A549 (cell line): ENCODE measurements around the gene NPLOC4. TPM values are rescaled to one million over a fixed set of nuclear protein-coding genes. Genes with fewer than 3 reads are reported as not detected.
A peak's percentile ranks its signal among the peaks of the same experiment; 100 is the strongest.

Source experiments
- ATAC-seq, 2 experiments: fragments of 200-7000 bp in 1 of 2; fragments of >200 bp in 1 of 2; cut with Nextera tagmentation in 1 of 2; cut with Tn5 transposase in 1 of 2; 3 replicates each; pipeline versions ENCODE4 v1.8.0 to v1.9.1; 2018 to 2020; ENCODE audit warnings: mild to moderate bottlenecking in 1 of 2, moderate library complexity in 1 of 2
- CTCF ChIA-PET: fragments of 300-600 bp; sonication (Branson Sonifier 250); formaldehyde crosslinking; extraction: SDS; loops from one replicate; lab custom pipeline; 2021; ENCODE audit warnings: antibody characterized with exemption, inconsistent platforms; lab: Yijun Ruan, JAX
- POLR2A ChIA-PET: fragments of 350-600 bp; formaldehyde crosslinking; extraction: SDS; loops from one replicate; lab custom pipeline; 2021; ENCODE audit warnings: antibody characterized with exemption, inconsistent platforms; lab: Yijun Ruan, JAX
- DNase-seq, 2 experiments: peaks; one replicate each; pipeline versions ENCODE4 v3.0.0 to v3.0.0-alpha.2; 2011 to 2016; ENCODE audit warnings: low read depth in 1 of 2, low spot score in 1 of 2
- FAIRE-seq: peaks from 2 replicates; lab custom pipeline; 2011; peaks lifted over from hg19 to GRCh38; lab: Jason Lieb, UNC
- H3K27ac ChIP-seq, 2 experiments: fragments of >200 bp; sonication (Bioruptor Twin); formaldehyde crosslinking; 3 replicates each; pipeline ENCODE4 v1.5.1; 2016 to 2017
- H3K4me1 ChIP-seq: fragments of >200 bp; sonication (Bioruptor Twin); formaldehyde crosslinking; 3 replicates; pipeline ENCODE4 v1.6.1; 2016
- H3K4me2 ChIP-seq: fragments of >200 bp; sonication (Bioruptor Twin); formaldehyde crosslinking; 3 replicates; pipeline ENCODE4 v1.6.1; 2016
- H3K4me3 ChIP-seq: fragments of >200 bp; sonication (Bioruptor Twin); formaldehyde crosslinking; 3 replicates; pipeline ENCODE4 v1.5.1; 2016
- H3K9me3 ChIP-seq: fragments of >200 bp; sonication (Bioruptor Twin); formaldehyde crosslinking; 3 replicates; pipeline ENCODE4 v1.6.1; 2016
- ATOH8 ChIP-seq: fragments of 250-450 bp; sonication (Bioruptor Pico); IDR thresholded peaks from 2 replicates; pipeline ENCODE4 v1.5.0; 2020; ENCODE audit warnings: low read depth, mild to moderate bottlenecking, moderate library complexity
- CBX2 ChIP-seq: fragments of 200-600 bp; sonication (generic); IDR thresholded peaks from 2 replicates; pipeline ENCODE4 v1.6.1; 2016; ENCODE audit warnings: low read depth, mild to moderate bottlenecking, borderline replicate concordance
- CHD4 ChIP-seq: fragments of 200-600 bp; sonication (generic); IDR thresholded peaks from 2 replicates; pipeline ENCODE4 v1.6.1; 2016; ENCODE audit warnings: antibody characterized with exemption, mild to moderate bottlenecking, borderline replicate concordance
- EP300 ChIP-seq, 2 experiments: fragments of >200 bp; sonication (Bioruptor Twin); formaldehyde crosslinking; IDR thresholded peaks; 2 replicates in 1 of 2; 3 replicates in 1 of 2; pipeline ENCODE4 v1.6.1; 2016 to 2017
- ESRRA ChIP-seq: fragments of 150-350 bp; IDR thresholded peaks from 2 replicates; pipeline ENCODE4 v1.6.1; 2014; ENCODE audit warnings: mild to moderate bottlenecking, low read length, borderline replicate concordance
- FOXS1 ChIP-seq: fragments of 250-450 bp; sonication (Bioruptor Pico); IDR thresholded peaks from 2 replicates; pipeline ENCODE4 v1.5.0; 2020; ENCODE audit warnings: mild to moderate bottlenecking, moderate library complexity
- HDAC2 ChIP-seq: fragments of 200-600 bp; sonication (generic); IDR thresholded peaks from 2 replicates; pipeline ENCODE4 v1.6.1; 2016
- HES2 ChIP-seq: fragments of >200 bp; sonication (Bioruptor Twin); formaldehyde crosslinking; IDR thresholded peaks from 2 replicates; pipeline ENCODE4 v1.6.1; 2016
- HEYL ChIP-seq: fragments of 250-450 bp; sonication (Bioruptor Pico); IDR thresholded peaks from 2 replicates; pipeline ENCODE4 v1.8.0; 2021; ENCODE audit warnings: mild to moderate bottlenecking, moderate library complexity
- HOXB13 ChIP-seq: fragments of 250-450 bp; sonication (Bioruptor Pico); IDR thresholded peaks from 2 replicates; pipeline ENCODE4 v1.5.0; 2020; ENCODE audit warnings: low read depth, mild to moderate bottlenecking, moderate library complexity
- KDM5A ChIP-seq: fragments of 200-600 bp; sonication (generic); IDR thresholded peaks from 2 replicates; pipeline ENCODE4 v1.6.1; 2016; ENCODE audit warnings: antibody characterized with exemption, mild to moderate bottlenecking
- MYC ChIP-seq: IDR thresholded peaks from 2 replicates; pipeline ENCODE4 v1.6.1; 2012; ENCODE audit warnings: mild to moderate bottlenecking, inconsistent platforms, low read length, improper control_type of control experiment, borderline replicate concordance
- POLR2A ChIP-seq: IDR thresholded peaks from 2 replicates; pipeline ENCODE4 v1.6.1; 2012; ENCODE audit warnings: mild to moderate bottlenecking, low read length
- RAD21 ChIP-seq, 2 experiments: fragments of >200 bp in 1 of 2; sonication (Bioruptor Twin) in 1 of 2; formaldehyde crosslinking in 1 of 2; IDR thresholded peaks in 1 of 2; conservative IDR thresholded peaks in 1 of 2; 2 replicates in 1 of 2; 3 replicates in 1 of 2; pipeline ENCODE4 v1.6.1; 2012 to 2018; ENCODE audit warnings: inconsistent platforms in 1 of 2
- RCOR1 ChIP-seq: fragments of 150-350 bp; IDR thresholded peaks from 2 replicates; pipeline ENCODE4 v1.6.1; 2014; ENCODE audit warnings: antibody characterized with exemption, low read length, low read depth
- SMC3 ChIP-seq: fragments of >200 bp; sonication (Bioruptor Twin); formaldehyde crosslinking; IDR thresholded peaks from 3 replicates; pipeline ENCODE4 v1.6.1; 2018; ENCODE audit warnings: inconsistent platforms
- SREBF2 ChIP-seq: fragments of 450-650 bp; IDR thresholded peaks from 2 replicates; pipeline ENCODE4 v1.6.1; 2014; ENCODE audit warnings: mild to moderate bottlenecking, moderate library complexity
- WGBS: methylation state at CpG from one replicate; pipeline ENCODE4 v1.1.6; 2017; ENCODE audit errors: missing lambda C conversion rate; 5-methylcytosine and 5-hydroxymethylcytosine counted together
- polyA plus RNA-seq, 4 experiments: library from polyadenylated mRNA; depleted of rRNA in 3 of 4; stranded (reverse); fragments of >200 nt; fragmentation: RNase III in 1 of 4; extraction: RNeasy Plus Mini Kit Qiagen cat#74134 plus additional on column Dnase treatment in 1 of 4; gene quantifications; 2 replicates in 3 of 4; 3 replicates in 1 of 4; pipeline ENCODE4 v1.2.3, GENCODE V29; 2011 to 2017
- TF ChIP-seq, protein P1 (sequence below): IDR thresholded peaks from 2 replicates; pipeline ENCODE4 v1.6.1; 2012

NPLOC4 gene
- polyA plus RNA-seq, 2 of the 4 experiments (the other 2 are of a cell fraction) = 98.5 to 101 TPM

DNA sequence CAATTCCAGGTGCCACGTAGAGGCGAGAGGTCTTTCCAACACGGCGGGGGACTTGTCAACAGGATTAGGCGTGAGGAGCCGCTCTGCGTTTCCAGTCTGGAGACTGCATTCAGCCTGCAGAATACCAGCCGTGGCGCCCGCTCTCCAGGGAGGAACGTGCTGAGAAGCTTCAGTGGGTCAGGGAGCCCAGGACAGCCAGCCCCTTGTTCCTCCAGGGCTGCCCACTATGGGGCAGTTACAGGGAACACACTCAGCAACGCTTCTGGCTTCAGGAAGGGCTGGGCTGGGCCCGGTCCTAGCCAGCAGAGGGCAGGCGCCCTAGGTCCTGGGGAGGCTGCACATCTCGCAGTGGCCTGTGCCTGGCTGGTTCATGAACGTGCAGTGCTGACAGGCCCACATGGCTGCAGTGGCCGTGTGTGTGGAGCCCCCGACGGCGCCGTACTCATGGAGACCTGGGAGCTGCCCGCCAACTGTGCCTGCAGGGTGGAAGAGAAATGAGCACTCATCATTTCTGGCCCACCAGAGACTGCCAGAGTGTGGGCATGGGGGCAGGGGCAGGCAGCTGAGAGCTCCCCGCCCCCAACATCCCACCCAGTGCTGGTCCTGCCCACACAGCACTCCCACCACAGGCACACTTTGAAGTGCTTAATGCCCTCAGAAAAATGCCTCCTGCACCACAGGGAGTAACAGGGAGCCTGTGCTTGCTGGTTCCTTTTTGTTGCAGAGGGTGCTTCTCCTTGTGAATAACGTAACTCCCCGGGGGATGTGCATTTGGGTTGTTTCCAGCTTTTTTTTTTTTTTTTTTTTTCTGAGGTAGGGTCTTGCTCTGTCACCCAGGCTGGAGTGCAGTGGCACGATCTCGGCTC, 77.7 kb downstream of the NPLOC4 start (continued):
- TF ChIP-seq, protein P1, sequence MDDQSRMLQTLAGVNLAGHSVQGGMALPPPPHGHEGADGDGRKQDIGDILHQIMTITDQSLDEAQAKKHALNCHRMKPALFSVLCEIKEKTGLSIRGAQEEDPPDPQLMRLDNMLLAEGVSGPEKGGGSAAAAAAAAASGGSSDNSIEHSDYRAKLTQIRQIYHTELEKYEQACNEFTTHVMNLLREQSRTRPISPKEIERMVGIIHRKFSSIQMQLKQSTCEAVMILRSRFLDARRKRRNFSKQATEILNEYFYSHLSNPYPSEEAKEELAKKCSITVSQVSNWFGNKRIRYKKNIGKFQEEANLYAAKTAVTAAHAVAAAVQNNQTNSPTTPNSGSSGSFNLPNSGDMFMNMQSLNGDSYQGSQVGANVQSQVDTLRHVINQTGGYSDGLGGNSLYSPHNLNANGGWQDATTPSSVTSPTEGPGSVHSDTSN = no peak
- TF ChIP-seq SMC3 (peak; percentile 91), HOXB13 (no peak)

DNA sequence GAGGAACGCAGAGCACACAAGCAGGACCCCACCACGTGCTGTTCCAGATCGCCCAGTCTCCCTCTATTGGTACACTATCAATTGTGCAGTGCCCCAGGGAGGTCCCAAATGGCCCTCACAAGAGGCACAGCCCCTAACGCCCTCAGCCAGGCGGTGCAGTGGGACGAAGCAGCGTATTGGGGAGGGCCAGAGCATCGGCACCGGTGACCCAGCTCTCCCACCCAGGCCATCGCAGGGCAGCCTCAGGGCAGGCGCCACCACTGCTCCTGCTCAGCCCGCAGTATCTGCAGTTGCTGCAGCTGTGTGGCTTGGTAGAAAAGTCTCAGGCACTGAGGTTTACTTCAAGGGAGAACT, 78.8 kb downstream of the NPLOC4 start:
- no peak overlapping the region for H3K4me2 ChIP-seq
- FAIRE-seq (no peak), DNase-seq (no peak), ATAC-seq (no peak)
- peak overlapping the region in 1 of 2 experiments; percentile 20; a peak in 2 of 6 replicates for H3K27ac ChIP-seq
- WGBS = 93% methylated on average over 12 of the region's 12 CpGs
- H3K9me3 ChIP-seq = no peaks in the 10 kb centered on the region
- no peak for TF ChIP-seq HOXB13
- TF ChIP-seq HDAC2 = no peak
- no peak for TF ChIP-seq HEYL (CRISPR knock-in tag)
- no peak for TF ChIP-seq ESRRA
- TF ChIP-seq MYC = no peak
- no peak for TF ChIP-seq CBX2
- no peak for TF ChIP-seq RAD21 (conservative IDR thresholded peaks at IDR 0.05 in 1 of 2, IDR thresholded peaks at IDR 0.05 in 1 of 2)
- TF ChIP-seq FOXS1 (CRISPR knock-in tag) = no peak
- no peak for TF ChIP-seq RCOR1
- TF ChIP-seq HES2 = no peak
- no peak for TF ChIP-seq ATOH8
- no peak for TF ChIP-seq EP300 (IDR thresholded peaks at IDR 0.05)
- no peak for TF ChIP-seq KDM5A
- no peak for TF ChIP-seq CHD4
- TF ChIP-seq, all 56 proteins: peak for 0
- CTCF ChIA-PET = interaction anchor here (0.7 to 45.0 kb wide), 11 partner anchors 8 to 305 kb away, joined by 3 to 1604 read pairs (median 5); partner anchors contain the start of gene ARL16
- POLR2A ChIA-PET = no interaction called here
- Histone ChIP-seq H3K4me1 (peaks cover 81% of the 10 kb centered on the region), H3K4me3 (no peak overlapping the region)

- Histone ChIP-seq H3K9me3 (no peaks in the 10 kb centered on the region), H3K4me1 (peaks cover 75% of the 10 kb centered on the region), H3K4me3 (no peak overlapping the region)
- DNase-seq = no peak
- CTCF ChIA-PET = interaction anchor here (0.6 to 45.0 kb wide), 7 partner anchors 11 to 305 kb away, joined by 3 to 1604 read pairs (median 4); no protein-coding TSS in a partner anchor
- no peak for ATAC-seq
- FAIRE-seq = no peak
- TF ChIP-seq, protein P1 = 0 out of 2 replicates have a peak, but pooled peaks have one; percentile 26
- TF ChIP-seq POLR2A (peak; percentile 21; the same call in 1 of the 2 replicates), RCOR1 (no peak), SREBF2 (no peak)
- TF ChIP-seq, all 56 proteins: peak for 2
- POLR2A ChIA-PET = interaction anchor here (1.0 kb wide), 1 partner anchor 43 kb away, joined by 4 read pairs; no protein-coding TSS in a partner anchor
- WGBS = 92% methylated on average over 21 of the region's 21 CpGs
- Histone ChIP-seq H3K4me2 (0 out of 3 replicates have a peak overlapping the region, but pooled peaks have one; percentile 58), H3K27ac (peak overlapping the region in 1 of 2 experiments; percentile 20; a peak in 2 of 6 replicates)
Observed at GRCh38 chr17:81557276-81558114, 79.4 kb downstream of the NPLOC4 start.
